ENCODE data around the gene RIN3.
"Not testable (repeated sequence)": the region's sequence is repeated elsewhere in the genome, so short reads cannot be mapped to it uniquely, and the experiment has no call there.

Gene RIN3

DNA sequence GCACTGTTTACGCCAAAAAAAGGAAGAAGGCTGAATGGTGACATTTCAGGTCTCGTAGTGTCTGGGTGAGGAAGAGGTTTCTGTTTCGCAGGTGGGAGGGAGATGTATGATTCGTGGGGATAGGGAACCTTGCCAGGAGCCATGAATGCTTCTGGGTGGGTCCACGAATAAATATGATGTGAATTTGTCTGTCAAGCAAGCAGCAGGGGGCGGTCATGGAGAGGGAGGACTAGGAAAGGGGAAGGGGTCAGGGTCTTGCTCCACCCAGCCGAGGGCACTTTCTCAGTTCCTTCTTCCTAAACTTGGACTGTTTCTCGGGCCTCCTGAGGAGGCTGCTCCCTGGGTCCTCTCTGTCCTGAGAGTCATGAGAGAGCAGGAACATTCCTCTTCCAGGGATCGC lies 162.4 kb downstream of the RIN3 start:
- DNase-seq = no peak

DNA sequence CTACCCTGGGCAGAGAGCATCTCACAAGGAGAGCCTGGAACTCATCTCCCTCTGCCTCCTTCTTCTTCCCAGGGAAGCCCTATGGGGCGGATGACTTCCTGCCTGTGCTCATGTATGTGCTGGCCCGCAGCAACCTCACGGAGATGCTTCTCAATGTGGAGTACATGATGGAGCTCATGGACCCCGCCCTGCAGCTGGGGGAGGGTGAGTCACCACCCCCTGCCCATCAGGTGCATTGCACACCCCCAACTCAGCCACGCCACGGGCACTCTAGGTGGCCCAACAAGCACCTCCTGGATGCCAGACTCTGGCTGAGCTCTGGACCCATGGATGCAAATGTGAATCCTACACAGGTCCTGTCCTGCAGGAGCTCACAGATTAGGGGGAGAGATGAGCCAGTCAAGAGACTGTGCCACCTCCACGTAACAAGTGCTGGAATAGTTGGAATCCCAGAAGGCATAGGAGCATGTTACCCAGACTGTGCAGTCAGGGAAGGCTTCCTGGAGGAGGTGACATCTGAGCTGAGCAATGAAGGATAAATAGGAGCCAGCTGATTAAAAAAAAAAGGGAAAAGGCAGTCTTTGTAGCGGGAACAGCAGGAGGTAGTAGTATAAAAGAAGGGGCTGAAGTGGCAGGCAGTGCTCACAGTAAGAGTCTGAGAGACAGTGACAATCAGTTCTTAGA lies 163.0 kb downstream of the RIN3 start:
- no peak for DNase-seq

DNA sequence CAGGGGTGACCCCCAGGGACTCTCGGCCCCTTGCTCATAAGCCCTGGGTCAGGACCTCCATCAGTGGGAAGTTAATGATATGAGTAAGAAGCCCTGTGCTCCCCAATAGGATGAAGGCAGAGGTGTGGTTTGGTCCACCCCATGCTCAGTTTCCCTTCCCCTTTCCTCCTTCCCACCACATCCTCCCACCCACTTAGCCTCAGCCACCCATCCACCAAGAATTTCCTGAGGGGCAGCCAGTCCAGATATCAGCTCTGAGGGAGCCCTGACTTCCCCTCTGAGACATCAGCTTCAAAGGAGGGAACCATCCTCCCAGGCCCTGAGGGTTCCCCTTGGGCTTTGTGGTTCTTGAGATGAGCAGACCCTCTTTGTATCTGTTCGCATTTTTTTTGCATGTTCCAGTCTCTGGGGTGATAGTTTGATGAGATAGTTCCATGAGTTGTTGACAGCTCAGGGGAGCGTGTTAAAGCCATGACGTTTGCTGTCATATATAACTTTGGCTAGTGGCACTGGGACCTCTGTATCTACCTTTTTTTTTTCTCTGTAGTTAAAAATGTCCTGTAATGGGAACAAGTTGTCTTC lies 163.6 kb downstream of the RIN3 start:
- no peak for DNase-seq

DNA sequence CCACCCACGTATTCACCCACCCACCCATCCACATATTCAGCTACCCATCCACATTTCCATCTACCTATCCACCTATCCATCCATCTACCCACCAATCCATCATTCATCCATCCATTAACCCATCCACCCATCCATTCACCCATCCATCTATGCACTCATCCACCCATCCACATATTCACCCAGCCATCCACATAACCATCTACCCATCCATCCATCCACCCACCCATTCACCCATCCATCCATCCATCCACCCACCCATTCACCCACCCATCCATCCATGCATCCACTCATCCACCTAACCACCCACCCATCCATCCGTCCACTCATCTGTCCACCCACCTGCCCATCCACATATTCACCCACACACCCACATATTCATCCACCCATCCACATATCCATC lies 164.4 kb downstream of the RIN3 start:
- DNase-seq = no peak

DNA sequence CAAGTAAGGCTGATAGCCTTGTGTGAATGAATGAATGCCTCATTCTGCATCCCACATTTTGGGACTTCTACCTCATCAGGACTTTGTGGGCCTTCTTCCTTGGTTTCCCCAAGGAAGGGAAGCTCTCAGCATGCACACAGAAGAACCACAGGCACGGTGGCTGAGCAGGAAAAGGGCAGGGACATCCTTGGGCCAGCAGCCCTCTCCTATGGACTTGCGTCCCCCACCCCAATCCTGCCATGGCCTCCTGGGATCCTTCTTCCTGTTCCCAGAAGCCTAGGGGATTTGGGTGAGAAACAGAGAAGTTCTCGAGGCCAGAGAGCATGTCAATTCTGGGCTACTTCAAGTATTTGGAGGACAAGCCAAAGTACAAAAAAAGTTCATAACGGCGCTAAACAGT lies 165.2 kb downstream of the RIN3 start:
- DNase-seq = no peak

DNA sequence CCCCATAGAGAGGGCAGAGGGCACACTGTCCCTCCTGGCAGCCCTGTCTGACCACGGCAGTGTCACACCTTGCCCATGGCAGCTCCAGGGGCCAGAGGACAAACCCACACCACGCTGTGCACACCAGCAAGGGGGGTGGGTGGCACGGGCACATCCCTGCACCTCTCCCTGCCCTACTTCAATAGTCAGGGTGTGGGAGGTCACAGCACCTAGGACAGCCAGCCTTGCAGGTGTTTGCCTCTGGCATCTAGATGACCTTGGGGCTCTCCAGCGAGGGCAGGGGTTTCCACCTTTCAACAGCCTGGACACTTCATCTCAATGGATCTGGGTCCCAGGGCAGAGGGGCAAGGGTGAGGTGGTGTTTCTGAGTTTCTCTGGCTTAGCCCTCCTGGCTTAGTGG lies 165.7 kb downstream of the RIN3 start:
- no peak for DNase-seq

DNA sequence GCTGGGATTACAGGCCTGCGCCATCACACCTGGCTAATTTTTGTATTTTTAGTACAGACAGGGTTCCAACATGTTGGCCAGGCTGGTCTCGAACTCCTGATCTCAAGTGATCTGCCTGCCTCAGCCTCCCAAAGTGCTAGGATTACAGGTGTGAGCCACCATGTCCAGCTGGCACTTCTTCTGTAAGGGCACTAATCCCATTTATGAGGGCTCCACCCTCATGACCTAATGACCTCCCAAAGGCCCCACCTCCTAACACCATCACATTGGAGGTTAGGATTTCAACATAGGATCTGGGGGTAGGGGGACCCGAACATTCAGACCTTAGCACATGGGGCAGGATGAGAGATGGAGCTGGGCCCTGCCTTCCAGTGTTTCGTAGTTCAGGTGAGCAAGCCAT lies 166.7 kb downstream of the RIN3 start:
- DNase-seq = not testable (repeated sequence)

DNA sequence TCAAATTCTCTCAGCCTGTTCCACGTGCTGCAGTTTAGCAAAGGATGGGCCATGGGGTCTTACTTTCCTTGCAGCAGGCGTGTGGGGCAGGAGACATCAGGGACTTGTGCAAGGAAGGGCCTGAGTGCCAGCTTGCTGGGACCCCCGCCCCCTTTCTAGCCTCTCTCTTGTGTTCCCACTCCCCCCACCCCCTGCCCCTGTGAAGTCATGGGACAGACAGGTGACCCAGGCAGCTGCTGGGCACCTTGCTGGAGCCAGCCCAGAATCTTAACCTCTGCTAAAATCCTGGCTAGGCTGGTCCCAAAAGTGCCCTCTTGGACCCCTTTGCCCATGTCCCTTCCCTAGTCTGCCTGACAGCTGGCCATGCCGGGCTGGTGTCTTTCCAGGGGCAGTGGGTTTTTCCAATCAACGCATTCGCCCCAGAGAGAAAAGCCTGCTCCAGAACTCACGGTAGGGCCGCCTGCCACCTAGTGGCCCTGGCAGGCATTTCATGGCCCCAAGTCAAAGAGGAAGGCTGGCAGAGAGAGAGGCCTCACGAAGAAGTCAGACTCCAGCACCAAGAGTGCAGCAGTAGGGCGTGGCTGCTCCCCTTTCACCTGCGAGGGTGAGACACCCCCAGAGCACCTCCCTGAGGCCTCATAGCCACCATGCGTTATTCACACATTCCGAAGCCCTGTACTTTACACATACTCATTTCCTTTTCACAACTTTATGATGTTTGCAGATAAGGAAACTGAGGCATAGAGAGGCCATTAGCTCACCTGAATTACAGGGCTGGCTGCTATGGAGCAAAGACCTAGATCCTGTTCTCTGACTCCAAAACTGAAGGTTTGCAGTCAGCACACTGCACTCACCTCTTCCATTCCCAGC lies 167.4 kb downstream of the RIN3 start:
- peak; percentile 49 to 60 (median 52) for DNase-seq

DNA sequence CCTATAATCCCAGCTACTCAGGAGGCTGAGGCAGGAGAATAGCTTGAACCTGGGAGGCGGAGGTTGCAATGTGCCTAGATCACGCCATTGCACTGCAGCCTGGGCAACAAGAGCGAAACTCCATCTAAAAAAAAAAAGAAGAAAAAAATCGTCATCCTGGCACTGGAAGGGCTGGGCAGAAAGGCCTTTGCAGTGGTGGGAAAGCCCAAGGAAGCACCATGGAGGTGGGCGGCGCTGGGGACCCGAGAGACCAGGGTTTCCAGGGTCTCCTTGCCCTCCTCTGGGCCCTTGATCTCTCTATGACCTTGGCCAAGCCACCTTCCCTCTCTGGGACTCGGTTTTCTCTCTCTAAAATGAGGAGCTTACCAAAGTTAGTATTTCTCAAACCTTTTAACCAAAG lies 169.5 kb downstream of the RIN3 start:
- no peak for DNase-seq

DNA sequence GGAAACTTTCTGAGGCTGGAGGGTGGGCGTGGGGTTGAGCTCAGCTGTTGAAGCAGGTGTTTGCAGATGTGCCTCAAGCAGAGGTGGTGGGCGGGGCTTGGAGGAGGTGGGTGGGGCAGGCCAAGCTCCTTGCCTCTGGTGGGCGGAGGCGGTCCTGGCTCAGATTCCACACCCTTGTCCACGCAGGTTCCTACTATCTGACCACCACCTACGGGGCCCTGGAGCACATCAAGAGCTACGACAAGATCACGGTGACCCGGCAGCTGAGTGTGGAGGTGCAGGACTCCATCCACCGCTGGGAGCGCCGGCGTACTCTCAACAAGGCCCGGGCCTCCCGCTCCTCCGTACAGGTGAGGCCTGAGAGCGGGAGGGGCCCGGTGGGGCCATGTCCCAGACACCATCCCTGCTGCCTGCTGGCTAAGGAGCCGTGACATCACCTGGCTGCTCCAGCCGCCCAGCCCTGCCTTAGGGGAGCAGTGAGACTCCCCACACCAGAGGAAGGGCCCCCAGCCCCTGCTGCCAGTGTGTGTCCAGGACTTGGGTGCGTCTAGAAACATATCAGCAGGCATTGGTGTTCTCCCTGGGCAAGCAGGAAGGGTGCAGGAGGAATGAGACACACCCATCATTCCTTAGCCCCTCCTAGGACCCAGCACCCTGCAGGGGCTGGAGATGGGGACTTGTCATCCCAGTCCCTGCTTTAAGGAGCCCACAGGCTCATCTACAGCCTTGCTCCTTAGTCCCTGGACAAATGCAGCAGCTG lies 171.4 kb downstream of the RIN3 start:
- DNase-seq = no peak

DNA sequence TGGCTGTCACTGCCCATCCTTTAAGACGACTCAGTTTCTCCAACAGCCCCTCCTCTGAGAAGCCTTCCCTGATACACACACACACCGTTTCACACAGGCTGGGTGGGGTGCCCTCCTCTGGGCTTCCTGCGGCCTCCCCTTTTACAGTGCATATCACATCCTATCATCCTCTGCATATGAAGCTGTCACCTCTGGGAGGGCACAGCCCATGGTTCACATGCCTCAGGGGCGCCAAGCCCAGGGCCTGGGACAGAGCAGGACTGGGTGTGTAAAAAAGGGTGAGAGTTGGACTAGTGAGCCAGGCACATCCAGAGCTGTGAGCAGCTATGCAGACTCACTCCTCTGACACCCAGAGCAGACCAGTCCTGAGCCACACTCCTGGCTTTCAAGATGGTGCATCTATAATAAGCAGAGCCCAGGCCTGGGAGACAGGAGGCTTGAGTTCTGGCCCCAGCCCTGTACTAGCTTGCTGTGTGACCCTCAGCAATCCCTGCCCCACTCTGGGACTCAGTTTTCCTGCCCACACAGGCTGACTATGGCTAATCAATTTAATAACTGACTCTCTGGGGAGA lies 172.3 kb downstream of the RIN3 start:
- no peak for DNase-seq

DNA sequence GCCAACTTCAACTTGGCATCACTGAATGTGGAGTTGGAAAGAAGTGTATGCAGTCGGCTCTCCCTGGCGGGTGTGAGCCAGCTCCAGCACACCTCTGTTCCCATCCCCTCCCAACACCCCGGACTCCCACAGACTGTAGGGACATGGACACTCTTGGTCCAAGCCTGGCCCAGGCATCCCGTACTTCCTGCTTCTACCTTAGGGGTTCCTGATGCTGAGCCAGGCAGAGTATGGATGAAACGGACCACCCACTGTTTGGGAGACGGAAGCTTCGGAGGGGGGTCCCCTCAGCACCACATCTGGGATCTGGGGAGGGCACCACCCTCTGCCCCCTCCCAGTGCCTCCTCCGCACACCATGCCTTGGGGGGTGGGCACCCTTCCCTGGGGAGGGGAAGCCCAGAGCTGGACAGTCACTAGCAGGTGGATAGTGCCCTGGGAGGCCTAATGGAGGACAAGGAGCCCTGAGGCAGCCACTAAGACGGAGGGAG lies 172.9 kb downstream of the RIN3 start:
- DNase-seq = no peak

DNA sequence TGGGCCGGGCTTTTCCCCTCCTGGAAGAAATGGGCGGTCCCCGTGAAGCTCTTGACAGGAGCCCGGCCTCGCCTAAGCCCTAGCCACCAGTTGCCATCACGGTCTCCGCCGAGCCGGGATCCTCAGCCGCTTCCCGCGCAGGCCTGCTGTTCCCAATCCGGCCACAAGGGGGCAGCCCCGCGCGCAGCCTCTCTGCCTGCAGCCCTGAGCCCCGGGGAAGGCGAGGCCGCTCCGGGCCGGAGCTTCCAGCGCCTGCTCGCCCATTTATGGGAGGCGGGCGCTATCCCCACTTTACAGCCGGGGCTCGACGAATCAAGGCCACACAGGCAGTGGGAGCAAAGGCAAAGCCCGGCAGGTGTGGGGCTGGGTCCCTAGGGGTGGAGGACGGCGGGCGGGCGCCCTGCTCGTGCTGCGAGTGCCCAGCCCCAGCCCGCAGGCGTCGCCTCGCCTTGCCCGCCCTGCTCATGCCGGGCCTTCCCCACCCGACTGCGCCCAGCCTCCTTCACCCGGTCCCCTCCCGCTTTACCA lies 173.4 kb downstream of the RIN3 start:
- peak; percentile 21 to 47 (median 28) for DNase-seq

DNA sequence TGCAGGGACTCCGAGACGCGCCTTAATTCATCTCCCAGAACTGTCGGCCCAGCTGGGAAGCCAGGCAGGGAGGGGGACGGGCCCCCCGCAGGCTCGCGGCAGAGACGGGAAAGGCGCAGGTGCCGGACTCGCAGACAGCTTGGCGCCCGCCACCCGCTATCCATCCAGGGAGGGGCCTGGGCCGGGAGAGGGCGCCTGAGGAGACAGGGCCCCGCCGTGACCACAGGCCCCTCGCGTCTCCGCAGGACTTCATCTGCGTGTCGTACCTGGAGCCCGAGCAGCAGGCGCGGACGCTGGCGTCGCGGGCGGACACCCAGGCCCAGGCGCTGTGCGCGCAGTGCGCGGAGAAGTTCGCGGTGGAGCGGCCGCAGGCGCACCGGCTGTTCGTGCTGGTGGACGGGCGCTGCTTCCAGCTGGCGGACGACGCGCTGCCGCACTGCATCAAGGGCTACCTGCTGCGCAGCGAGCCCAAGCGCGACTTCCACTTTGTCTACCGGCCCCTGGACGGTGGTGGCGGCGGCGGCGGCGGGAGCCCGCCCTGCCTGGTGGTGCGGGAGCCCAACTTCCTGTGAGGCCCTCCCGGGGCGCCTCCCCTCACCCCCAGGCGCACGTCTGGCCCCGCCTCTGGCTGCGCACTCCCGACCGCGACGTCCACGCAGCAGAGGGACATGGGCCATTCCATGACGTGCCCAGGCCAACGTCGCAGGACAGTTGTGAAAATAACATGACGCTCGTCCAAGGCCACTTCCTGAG lies 174.3 kb downstream of the RIN3 start:
- DNase-seq = no peak

DNA sequence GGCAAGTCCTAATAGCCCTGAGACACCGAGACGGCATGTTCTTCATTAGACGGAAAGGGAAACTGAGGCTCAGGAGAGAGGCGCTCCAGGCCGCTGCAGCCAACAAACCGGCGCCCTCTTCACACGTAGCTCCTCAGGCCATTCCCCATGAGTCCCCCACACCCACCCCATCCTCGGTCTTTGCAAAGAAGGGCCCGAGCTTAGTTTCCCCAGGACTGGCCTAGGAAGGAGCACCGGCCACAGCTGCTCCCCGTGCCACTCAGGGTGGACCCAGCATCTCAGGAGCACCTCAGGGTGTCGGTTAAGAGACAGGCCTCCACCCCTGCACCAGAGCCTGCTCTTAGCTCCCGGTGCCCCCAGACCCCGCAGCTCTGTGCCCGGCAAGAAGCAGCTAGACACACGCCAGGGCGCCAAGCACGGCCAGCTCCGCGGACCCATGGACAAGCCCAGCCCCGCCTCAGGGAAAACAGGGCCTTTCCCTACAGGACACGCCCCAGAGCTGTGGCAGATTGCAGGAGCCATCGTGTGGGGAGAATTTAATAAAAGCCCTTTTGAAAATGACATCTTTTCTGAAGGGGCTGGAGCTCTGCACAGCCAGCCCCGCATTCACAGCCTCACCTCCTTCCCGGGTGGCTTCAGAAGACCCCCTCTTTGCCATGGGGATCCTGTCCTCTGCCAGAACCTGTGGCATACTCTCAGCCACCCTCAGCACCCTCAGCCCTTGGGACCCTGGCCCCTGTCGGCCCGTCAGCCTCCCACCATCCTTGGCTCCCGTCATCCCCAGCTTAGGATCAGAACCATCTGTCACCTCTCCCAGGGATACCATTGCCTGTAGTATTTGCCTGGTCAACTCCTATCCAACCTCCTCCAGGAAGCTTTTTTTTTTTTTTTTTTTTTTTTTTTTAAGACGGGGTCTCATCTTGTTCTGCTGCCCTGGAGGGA lies 175.1 kb downstream of the RIN3 start:
- DNase-seq = no peak

DNA sequence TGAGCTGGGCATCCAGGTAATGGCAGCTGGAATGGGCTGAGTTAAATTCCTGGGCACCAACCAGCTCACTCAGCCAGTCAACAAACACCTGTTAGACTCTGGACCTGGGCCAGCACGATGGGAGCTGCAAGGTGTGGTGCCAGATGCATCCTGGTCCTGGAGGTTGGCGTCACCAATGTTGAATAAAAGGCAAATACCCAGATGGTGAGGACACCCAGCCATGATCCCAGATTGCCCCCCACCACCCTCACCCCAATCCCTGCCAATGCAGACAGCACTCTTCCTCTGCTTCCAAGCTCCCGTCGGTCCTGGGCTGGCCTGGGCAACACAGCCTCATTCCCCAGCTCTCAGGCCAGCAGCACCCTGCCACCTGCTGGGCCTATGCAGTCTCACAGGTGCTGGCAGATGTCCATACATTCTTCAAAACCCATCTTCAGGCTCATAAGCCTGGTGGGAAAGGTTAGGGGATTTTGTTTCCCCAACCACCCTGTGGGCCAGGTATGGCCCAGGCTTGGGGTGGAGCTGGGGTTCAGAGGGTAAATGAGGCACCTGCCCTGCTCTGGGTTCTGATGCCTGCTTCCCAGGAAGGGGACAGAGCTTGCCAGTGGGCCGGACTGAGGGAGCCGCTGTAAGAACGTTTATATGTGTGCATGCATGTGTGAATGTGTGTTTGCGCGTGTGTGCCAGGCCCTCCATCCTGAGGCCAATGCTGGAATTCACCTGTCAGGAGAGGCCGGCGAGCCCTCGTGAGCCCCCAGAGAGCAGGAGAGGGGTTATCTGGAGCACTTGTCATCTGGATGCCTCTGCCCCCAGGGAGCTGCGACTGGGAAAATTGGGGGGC lies 176.8 kb downstream of the RIN3 start:
- DNase-seq = no peak

DNA sequence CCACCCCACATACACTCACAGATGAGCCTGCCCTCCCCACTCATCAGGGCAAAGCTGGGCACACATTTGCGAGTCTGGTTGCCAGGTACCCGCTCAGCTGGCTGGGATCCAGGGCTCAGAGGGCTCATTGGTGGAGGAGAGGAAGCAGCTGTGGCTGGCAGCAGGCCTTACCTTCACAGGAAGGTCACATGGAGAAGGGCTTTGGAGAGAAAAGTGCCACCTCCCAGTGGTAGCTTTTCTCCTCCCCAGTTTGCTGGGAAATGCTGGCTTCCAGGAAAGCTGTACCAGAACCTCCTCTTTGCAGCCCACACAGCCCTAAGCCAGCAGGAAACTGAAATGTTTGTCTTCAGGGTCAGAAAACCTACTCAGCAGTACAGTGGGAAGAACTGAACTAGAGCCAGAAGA lies 179.2 kb downstream of the RIN3 start:
- no peak for DNase-seq

DNA sequence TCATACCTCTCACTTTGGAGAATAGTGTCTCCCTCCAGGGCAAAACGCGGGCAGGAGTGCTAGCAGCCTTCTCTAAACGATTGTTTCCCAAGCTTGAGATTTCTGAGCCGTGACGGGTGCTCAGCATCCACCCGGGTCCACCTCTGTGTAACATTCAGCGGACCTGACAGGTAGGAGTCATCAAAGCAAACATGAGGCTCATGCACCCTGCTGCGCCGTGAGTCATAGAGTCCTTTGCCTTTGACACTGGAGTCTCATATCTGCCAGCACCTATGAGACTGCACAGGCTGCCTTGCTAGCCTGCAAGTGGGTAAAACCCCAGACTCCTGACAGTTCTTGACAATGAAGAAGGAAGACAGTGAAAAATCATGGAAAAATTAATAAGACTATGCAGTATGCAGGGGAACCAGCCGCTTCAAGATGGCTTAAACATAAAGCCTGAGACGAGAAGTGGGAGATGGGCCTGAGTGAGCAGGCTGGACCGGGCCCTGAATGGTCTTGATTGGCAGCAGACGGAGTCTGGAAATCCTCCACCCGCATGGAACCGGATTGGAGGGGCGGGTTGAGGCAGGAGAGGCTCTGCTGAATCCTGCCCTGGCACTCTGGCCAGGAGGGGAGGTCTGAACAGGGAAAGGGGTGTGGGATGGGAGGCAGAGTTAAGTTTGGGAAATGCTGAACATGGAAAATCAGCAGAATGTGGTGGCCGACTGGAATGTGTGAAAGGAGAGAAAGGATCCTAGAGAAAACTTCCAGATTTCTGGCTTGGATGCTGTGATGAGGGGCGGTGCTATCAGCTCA lies 180.6 kb downstream of the RIN3 start:
- DNase-seq = no peak

DNA sequence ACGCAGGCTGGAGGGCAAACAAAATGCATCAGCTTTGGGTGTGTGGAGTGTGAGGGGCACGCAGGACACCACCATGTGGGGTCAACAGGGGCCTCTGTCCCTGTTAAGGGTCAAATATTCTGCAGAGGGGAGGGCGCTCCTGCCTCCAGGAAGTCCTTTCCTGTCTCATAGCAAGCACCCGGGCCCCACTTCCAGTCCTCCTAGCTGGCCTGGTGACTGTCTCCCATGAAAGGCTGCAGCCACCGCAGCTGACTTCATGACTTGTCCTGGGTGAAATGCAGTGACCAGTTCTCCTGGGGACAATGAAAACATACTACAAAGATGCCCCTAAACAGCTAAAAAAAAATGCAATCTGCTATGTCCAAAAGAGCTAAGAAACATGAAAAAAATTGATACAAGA lies 181.2 kb downstream of the RIN3 start:
- no peak for DNase-seq

All from activated CD4-positive, CD25-positive, alpha-beta regulatory T cell (primary cell).